Chondrocyte (in vitro differentiated cells): Measurements from ENCODE around the gene MROH2B. TPM values are rescaled to one million over a fixed set of nuclear protein-coding genes. Genes with fewer than 3 reads are reported as not detected.

ENCODE experiments used
- DNase-seq: peaks from one replicate; pipeline ENCODE4 v3.0.0; 2021; ENCODE audit warnings: mixed read lengths, low spot score
- H3K27ac Mint-ChIP-seq: one replicate; pipeline ENCODE4 v1.8.0; 2021; ENCODE audit warnings: mild to moderate bottlenecking, moderate library complexity, mixed read lengths; ENCODE audit not compliant: unreplicated experiment
- H3K27me3 Mint-ChIP-seq: 2 replicates; pipeline ENCODE4 v1.8.0; 2021; ENCODE audit warnings: low read depth, mixed read lengths
- H3K36me3 Mint-ChIP-seq: 2 replicates; pipeline ENCODE4 v1.8.0; 2021; ENCODE audit warnings: low read depth, mixed read lengths
- H3K4me1 Mint-ChIP-seq: 2 replicates; pipeline ENCODE4 v1.8.0; 2021; ENCODE audit warnings: low read depth, mild to moderate bottlenecking, mixed read lengths
- H3K4me3 Mint-ChIP-seq: one replicate; pipeline ENCODE4 v1.8.0; 2021; ENCODE audit warnings: mild to moderate bottlenecking, moderate library complexity, mixed read lengths; ENCODE audit not compliant: unreplicated experiment
- H3K9me3 Mint-ChIP-seq: 2 replicates; pipeline ENCODE4 v1.8.0; 2021; ENCODE audit warnings: low read depth, mixed read lengths
- CTCF ChIP-seq: fragments of 200-600 bp; sonication (generic); IDR thresholded peaks from 2 replicates; pipeline ENCODE4 v1.5.0; 2021; ENCODE audit warnings: antibody characterized with exemption, mild to moderate bottlenecking, moderate library complexity
- total RNA-seq: library from RNA; stranded (reverse); gene quantifications from 3 replicates; pipeline ENCODE4 v1.2.1, GENCODE V29; 2021

MROH2B gene
- total RNA-seq, 1 donor from 2014 or later: not detected

GRCh38 chr5:40957048-40957447 lies 114.1 kb downstream of the MROH2B start:
- Mint-ChIP-seq H3K27ac (no peak overlapping the region), H3K9me3 (peaks cover 29% of the 10 kb centered on the region), H3K27me3 (peaks cover 1% of the 10 kb centered on the region), H3K4me3 (no peak overlapping the region), H3K4me1 (no peaks in the 10 kb centered on the region), H3K36me3 (no peaks in the 10 kb centered on the region)
- no peak for DNase-seq
- no peak for TF ChIP-seq CTCF

- Mint-ChIP-seq H3K36me3 (no peaks in the 10 kb centered on the region), H3K27me3 (peaks cover 1% of the 10 kb centered on the region), H3K4me1 (no peaks in the 10 kb centered on the region), H3K4me3 (no peak overlapping the region), H3K9me3 (peaks cover 27% of the 10 kb centered on the region), H3K27ac (no peak overlapping the region)
- TF ChIP-seq CTCF: no peak
- DNase-seq: no peak
These were observed 115.8 kb downstream of the MROH2B start for GRCh38 chr5:40955313-40955712.

Other genes starting within 250 kb of the MROH2B start
- gene RPL37, start 236.1 kb downstream of the MROH2B start, total RNA-seq: 714 to 807 TPM (median 721 TPM) in 3 replicates
- gene CARD6, start 230.0 kb downstream of the MROH2B start, total RNA-seq: 0.36 to 0.72 TPM (median 0.53 TPM) in 3 replicates
- not detected in 3 replicates for gene C7, start 161.8 kb downstream of the MROH2B start, total RNA-seq
- gene C6, start 142.2 kb upstream of the MROH2B start, total RNA-seq: not detected in 3 replicates